K562 (cell line): Measurements from ENCODE around the gene NQO2. TPM values are rescaled to one million over a fixed set of nuclear protein-coding genes. Genes with fewer than 3 reads are reported as not detected.

Source experiments
- GMEB1 ChIP-seq: fragments of 250-450 bp; sonication (Bioruptor Pico); IDR thresholded peaks from 2 replicates; pipeline ENCODE4 v1.4.0; 2020; ENCODE audit warnings: mild to moderate bottlenecking
- HINFP ChIP-seq: fragments of 450-650 bp; conservative IDR thresholded peaks from 2 replicates; pipeline ENCODE4 v1.6.1; 2016; ENCODE audit warnings: missing genetic modification characterization, low read depth, mild to moderate bottlenecking, control low read depth, missing compliant biosample characterization
- ILK ChIP-seq: fragments of 450-650 bp; IDR thresholded peaks from 2 replicates; pipeline ENCODE4 v1.6.1; 2016; ENCODE audit warnings: missing genetic modification characterization, low read depth, mild to moderate bottlenecking, missing compliant biosample characterization, moderate library complexity, borderline replicate concordance
- MGA ChIP-seq: fragments of 450-650 bp; IDR thresholded peaks from 2 replicates; pipeline ENCODE4 v1.6.1; 2016; ENCODE audit warnings: mild to moderate bottlenecking, moderate library complexity
- PRDM10 ChIP-seq: fragments of 450-650 bp; IDR thresholded peaks from 2 replicates; pipeline ENCODE4 v1.6.1; 2018; ENCODE audit not compliant: partially characterized antibody
- ZNF384 ChIP-seq: IDR thresholded peaks from 2 replicates; pipeline ENCODE4 v1.6.1; 2012; ENCODE audit warnings: low read depth, low read length, improper control_type of control experiment
- polyA plus RNA-seq, 8 experiments: library from polyadenylated mRNA; depleted of rRNA in 4 of 8; stranded (reverse) in 5 of 8; unstranded in 3 of 8; fragments of >200 nt; fragmentation: Nextera tagmentation in 2 of 8; fragmentation: Illumina TruSeq in 1 of 8; extraction: Ambion mirVana in 2 of 8; extraction: Trizol in 1 of 8; gene quantifications; 2 replicates each; pipeline versions ENCODE4 v1.2.1 to v1.2.3, GENCODE V29; 2011 to 2014; ENCODE audit warnings: inconsistent platforms in 1 of 8, missing spikeins in 1 of 8
- total RNA-seq, 7 experiments: library from RNA; depleted of rRNA in 6 of 7; stranded (reverse); fragments of >200 nt in 6 of 7; fragmentation: Illumina TruSeq in 2 of 7; extraction: Trizol in 2 of 7; gene quantifications; 2 replicates each; pipeline versions ENCODE4 v1.2.1 to v1.2.3, GENCODE V29; 2011 to 2021; ENCODE audit warnings: low replicate concordance in 1 of 7

NQO2 gene
- total and polyA plus RNA-seq, 9 of the 15 experiments (the other 6 are each of a cell fraction or from before 2014, with no cell fraction given), result 54.6 to 214 (median 116) TPM

- TF ChIP-seq MGA (peak; percentile 59), HINFP (0 out of 2 replicates have a peak, but pooled peaks have one; percentile 59), ILK (tag) (peak; percentile 75; the same call in 1 of the 2 replicates), PRDM10 (peak; percentile 6), ZNF384 (peak; percentile 80), GMEB1 (peak; percentile 38)
These were observed 54.8 kb downstream of the NQO2 start (continued) for GRCh38 chr6:3054229-3055157.
